Immature natural killer cell (primary cell): Measurements from ENCODE around the gene ARHGAP33. TPM values are rescaled to one million over a fixed set of nuclear protein-coding genes. Genes with fewer than 3 reads are reported as not detected.

Source experiments
- DNase-seq, 3 donors: peaks; one replicate each; pipeline ENCODE4 v3.0.0; 2022; ENCODE audit warnings: mixed read lengths in 1 of 3
- H3K27ac Mint-ChIP-seq, 6 donors: one replicate each; pipeline ENCODE4 v1.8.0; 2020; ENCODE audit warnings: mixed read lengths in 6 of 6, mild to moderate bottlenecking in 5 of 6, inconsistent platforms in 4 of 6, moderate library complexity in 3 of 6
- H3K27me3 Mint-ChIP-seq, 3 donors: one replicate each; pipeline ENCODE4 v1.8.0; 2020 to 2021; ENCODE audit warnings: low read depth in 3 of 3, mild to moderate bottlenecking in 3 of 3, mixed read lengths in 3 of 3, moderate library complexity in 3 of 3, inconsistent platforms in 1 of 3
- H3K36me3 Mint-ChIP-seq, 3 donors: one replicate each; pipeline ENCODE4 v1.8.0; 2020; ENCODE audit warnings: mixed read lengths in 3 of 3, inconsistent platforms in 2 of 3, mild to moderate bottlenecking in 2 of 3
- H3K4me1 Mint-ChIP-seq, 2 donors: one replicate each; pipeline ENCODE4 v1.8.0; 2020; ENCODE audit warnings: inconsistent platforms in 2 of 2, mild to moderate bottlenecking in 2 of 2, mixed read lengths in 2 of 2, moderate library complexity in 1 of 2
- H3K4me3 Mint-ChIP-seq, 5 donors: one replicate each; pipeline ENCODE4 v1.8.0; 2020; ENCODE audit warnings: mild to moderate bottlenecking in 5 of 5, mixed read lengths in 5 of 5, inconsistent platforms in 3 of 5, moderate library complexity in 3 of 5
- H3K9me3 Mint-ChIP-seq, 6 donors: one replicate each; pipeline ENCODE4 v1.8.0; 2020; ENCODE audit warnings: mild to moderate bottlenecking in 6 of 6, mixed read lengths in 6 of 6, inconsistent platforms in 4 of 6, moderate library complexity in 3 of 6
- polyA plus RNA-seq, 3 donors: library from polyadenylated mRNA; unstranded; fragments of 300-500 nt; fragmentation: Illumina TruSeq; gene quantifications; one replicate each; pipeline ENCODE4 v1.2.3, GENCODE V29; 2021

ARHGAP33 gene, protein sequence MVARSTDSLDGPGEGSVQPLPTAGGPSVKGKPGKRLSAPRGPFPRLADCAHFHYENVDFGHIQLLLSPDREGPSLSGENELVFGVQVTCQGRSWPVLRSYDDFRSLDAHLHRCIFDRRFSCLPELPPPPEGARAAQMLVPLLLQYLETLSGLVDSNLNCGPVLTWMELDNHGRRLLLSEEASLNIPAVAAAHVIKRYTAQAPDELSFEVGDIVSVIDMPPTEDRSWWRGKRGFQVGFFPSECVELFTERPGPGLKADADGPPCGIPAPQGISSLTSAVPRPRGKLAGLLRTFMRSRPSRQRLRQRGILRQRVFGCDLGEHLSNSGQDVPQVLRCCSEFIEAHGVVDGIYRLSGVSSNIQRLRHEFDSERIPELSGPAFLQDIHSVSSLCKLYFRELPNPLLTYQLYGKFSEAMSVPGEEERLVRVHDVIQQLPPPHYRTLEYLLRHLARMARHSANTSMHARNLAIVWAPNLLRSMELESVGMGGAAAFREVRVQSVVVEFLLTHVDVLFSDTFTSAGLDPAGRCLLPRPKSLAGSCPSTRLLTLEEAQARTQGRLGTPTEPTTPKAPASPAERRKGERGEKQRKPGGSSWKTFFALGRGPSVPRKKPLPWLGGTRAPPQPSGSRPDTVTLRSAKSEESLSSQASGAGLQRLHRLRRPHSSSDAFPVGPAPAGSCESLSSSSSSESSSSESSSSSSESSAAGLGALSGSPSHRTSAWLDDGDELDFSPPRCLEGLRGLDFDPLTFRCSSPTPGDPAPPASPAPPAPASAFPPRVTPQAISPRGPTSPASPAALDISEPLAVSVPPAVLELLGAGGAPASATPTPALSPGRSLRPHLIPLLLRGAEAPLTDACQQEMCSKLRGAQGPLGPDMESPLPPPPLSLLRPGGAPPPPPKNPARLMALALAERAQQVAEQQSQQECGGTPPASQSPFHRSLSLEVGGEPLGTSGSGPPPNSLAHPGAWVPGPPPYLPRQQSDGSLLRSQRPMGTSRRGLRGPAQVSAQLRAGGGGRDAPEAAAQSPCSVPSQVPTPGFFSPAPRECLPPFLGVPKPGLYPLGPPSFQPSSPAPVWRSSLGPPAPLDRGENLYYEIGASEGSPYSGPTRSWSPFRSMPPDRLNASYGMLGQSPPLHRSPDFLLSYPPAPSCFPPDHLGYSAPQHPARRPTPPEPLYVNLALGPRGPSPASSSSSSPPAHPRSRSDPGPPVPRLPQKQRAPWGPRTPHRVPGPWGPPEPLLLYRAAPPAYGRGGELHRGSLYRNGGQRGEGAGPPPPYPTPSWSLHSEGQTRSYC
- polyA plus RNA-seq: under 1 TPM in 1 of 3 donors, not detected in 2; 0.37 TPM

DNA sequence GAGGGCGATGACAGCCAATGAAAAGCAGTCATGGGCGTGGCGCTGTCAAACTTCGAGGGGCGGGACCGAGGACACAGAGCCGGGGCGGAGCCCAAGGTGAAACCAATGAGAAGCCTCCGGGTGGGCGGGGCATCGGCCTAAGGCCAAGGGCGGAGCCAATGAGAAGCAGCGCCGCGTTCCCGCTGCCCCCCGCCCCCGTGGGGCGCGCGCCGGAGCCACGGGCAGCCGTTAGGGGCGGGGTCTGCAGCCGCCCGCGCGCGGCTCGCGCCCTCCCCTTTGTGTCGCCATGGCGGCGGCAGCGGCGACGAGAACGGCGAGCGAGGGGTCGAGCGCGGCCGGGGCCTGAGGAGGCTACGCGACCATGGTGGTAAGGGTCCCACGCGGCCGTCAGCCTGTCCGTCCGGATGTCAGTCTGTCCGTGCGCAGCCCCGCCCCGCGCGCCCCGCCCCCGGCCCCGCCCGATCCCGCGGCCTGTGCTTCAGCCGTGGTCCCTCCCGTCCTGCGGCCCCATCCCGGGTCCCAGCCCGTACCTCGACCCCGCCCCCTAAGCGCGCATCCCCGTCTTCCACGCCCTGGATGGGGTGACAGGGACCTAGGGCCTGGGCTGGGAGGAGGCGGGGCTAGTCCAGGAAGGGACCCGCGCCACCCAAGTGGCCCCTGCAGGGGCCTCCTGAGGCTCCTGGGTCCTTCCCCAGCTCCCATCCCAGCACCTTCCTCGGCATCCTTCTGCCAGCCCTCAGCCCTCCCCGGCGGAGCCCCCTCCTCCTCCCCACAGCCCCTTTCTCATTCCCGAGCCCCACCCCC lies at the start of gene ARHGAP33:
ARHGAP33 (plus strand) TSS at position 267 of the 804 bp plus-strand sequence; CDS start at position 362, 95 bp downstream.
- Mint-ChIP-seq H3K27me3 (peaks cover 0 to 4% (median 2%) of the 10 kb centered on the region in 3 donors), H3K36me3 (peaks cover 0 to 4% (median 3%) of the 10 kb centered on the region in 3 donors), H3K4me3 (peak within 1 kb of the TSS; percentile 79 to 89 (median 88)), H3K9me3 (no peaks in the 10 kb centered on the region), H3K4me1 (peaks cover 14 to 25% of the 10 kb centered on the region in 2 donors), H3K27ac (peak within 1 kb of the TSS; percentile 32 to 78 (median 60))
- DNase-seq: peak; percentile 98 to 99 (median 98)

DNA sequence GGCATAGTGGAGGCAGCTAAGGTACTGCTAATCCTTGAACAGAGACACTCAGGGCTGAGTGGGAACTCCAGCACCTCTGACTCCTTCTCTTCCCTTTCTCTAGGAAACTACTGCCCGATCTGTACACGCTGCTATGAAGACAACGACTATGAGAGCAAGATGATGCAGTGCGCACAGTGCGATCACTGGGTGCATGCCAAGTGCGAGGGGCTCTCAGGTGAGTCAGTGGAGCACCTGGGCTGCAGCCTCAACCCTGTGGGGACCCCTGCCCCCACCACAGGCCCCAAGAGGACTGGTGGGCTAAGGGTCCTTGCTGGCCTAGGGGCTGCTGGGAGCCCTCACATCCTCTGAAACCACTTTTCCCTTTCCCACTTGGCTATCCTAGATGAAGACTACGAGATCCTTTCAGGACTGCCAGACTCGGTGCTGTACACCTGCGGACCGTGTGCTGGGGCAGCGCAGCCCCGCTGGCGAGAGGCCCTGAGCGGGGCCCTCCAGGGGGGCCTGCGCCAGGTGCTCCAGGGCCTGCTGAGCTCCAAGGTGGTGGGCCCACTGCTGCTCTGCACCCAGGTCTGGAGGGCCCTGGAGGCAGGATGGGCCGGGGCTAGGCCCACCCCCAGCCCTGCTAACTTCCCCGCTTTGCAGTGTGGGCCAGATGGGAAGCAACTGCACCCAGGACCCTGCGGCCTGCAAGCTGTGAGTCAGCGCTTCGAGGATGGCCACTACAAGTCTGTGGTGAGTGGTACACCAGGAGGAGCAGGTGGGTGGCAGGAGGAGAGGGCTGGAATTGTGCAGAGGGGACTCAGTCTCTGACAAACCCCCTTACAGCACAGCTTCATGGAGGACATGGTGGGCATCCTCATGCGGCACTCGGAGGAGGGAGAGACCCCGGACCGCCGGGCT lies 48.1 kb upstream of the ARHGAP33 start:
- Mint-ChIP-seq H3K4me3 (peak overlapping the region in 1 of 5 donors; percentile 30), H3K4me1 (peaks cover 0 to under 1% of the 10 kb centered on the region in 2 donors), H3K36me3 (peaks cover 9 to 40% (median 14%) of the 10 kb centered on the region in 3 donors), H3K27me3 (peaks cover 0 to 2% (median 0%) of the 10 kb centered on the region in 3 donors), H3K27ac (no peak overlapping the region), H3K9me3 (no peaks in the 10 kb centered on the region)
- DNase-seq: no peak

DNA sequence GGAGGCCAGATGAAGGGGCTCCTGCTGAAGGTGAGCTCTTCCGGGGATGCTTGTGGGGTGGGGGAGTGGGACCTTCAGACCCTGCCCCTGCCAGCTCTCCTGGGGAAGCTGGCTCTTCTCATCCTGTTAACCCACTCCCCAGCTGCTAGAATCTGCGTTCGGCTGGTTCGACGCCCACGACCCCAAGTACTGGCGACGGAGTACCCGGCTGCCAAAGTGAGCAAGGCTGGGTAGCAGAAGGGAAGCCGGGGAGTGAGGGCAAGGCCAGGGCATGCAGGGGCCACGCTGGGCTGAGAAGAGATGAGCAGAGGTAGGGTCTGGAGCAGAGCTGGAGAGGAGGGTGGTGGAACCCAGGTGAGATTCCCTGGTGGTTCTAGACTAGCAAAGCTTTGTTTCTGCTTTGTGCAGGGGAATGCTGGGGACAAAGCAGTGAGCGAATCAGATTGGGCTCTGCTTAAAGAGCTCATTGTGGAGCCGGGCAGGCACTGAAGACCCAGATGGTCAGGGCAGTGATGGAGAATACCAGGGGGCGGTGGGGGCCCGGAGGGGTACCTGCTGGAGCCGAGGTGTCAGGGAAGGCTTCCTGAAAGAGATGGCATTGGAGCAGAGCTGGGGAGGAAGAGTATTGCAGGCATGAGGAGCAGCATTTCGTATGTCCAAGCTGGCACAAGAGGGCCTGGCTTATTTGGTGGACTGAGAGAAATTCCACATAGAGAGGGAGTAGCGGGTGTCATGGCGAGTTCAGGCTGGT lies 47.2 kb upstream of the ARHGAP33 start:
- no peak for DNase-seq
- Mint-ChIP-seq H3K27ac (no peak overlapping the region), H3K36me3 (peaks cover 9 to 39% (median 14%) of the 10 kb centered on the region in 3 donors), H3K9me3 (no peaks in the 10 kb centered on the region), H3K4me3 (no peak overlapping the region), H3K27me3 (peaks cover 0 to 2% (median 0%) of the 10 kb centered on the region in 3 donors), H3K4me1 (no peaks in the 10 kb centered on the region)

GRCh38 chr19:35729021-35729420 lies 46.3 kb upstream of the ARHGAP33 start:
- H3K27ac Mint-ChIP-seq: no peak overlapping the region
- H3K9me3 Mint-ChIP-seq: no peaks in the 10 kb centered on the region
- no peaks in the 10 kb centered on the region for H3K4me1 Mint-ChIP-seq
- DNase-seq: no peak
- H3K4me3 Mint-ChIP-seq: no peak overlapping the region
- H3K27me3 Mint-ChIP-seq: peaks cover 0 to 2% (median under 1%) of the 10 kb centered on the region in 3 donors
- H3K36me3 Mint-ChIP-seq: peaks cover 9 to 33% (median 11%) of the 10 kb centered on the region in 3 donors

- H3K27ac Mint-ChIP-seq: no peak overlapping the region
- no peaks in the 10 kb centered on the region for H3K4me1 Mint-ChIP-seq
- peaks cover 9 to 33% (median 9%) of the 10 kb centered on the region in 3 donors for H3K36me3 Mint-ChIP-seq
- no peak for DNase-seq
- H3K4me3 Mint-ChIP-seq: no peak overlapping the region
- no peaks in the 10 kb centered on the region for H3K9me3 Mint-ChIP-seq
- peaks cover 0 to 3% (median 2%) of the 10 kb centered on the region in 3 donors for H3K27me3 Mint-ChIP-seq
These were observed 45.6 kb upstream of the ARHGAP33 start for GRCh38 chr19:35729763-35730162.

- peaks cover 9 to 33% (median 9%) of the 10 kb centered on the region in 3 donors for H3K36me3 Mint-ChIP-seq
- no peaks in the 10 kb centered on the region for H3K4me1 Mint-ChIP-seq
- no peak for DNase-seq
- H3K27ac Mint-ChIP-seq: peak overlapping the region in 1 of 6 donors; percentile 17
- H3K27me3 Mint-ChIP-seq: peaks cover 0 to 3% (median 3%) of the 10 kb centered on the region in 3 donors
- no peaks in the 10 kb centered on the region for H3K9me3 Mint-ChIP-seq
- no peak overlapping the region for H3K4me3 Mint-ChIP-seq
These were observed 45.0 kb upstream of the ARHGAP33 start for GRCh38 chr19:35730326-35730725.

GRCh38 chr19:35731353-35731752 lies 44.0 kb upstream of the ARHGAP33 start:
- no peaks in the 10 kb centered on the region for H3K9me3 Mint-ChIP-seq
- peaks cover 9 to 28% (median 9%) of the 10 kb centered on the region in 3 donors for H3K36me3 Mint-ChIP-seq
- H3K27me3 Mint-ChIP-seq: peaks cover 0 to 3% (median 3%) of the 10 kb centered on the region in 3 donors
- H3K27ac Mint-ChIP-seq: no peak overlapping the region
- no peaks in the 10 kb centered on the region for H3K4me1 Mint-ChIP-seq
- no peak for DNase-seq
- no peak overlapping the region for H3K4me3 Mint-ChIP-seq

- H3K36me3 Mint-ChIP-seq: peaks cover 9 to 28% (median 9%) of the 10 kb centered on the region in 3 donors
These were observed 43.5 kb upstream of the ARHGAP33 start for GRCh38 chr19:35731779-35732405.

DNA sequence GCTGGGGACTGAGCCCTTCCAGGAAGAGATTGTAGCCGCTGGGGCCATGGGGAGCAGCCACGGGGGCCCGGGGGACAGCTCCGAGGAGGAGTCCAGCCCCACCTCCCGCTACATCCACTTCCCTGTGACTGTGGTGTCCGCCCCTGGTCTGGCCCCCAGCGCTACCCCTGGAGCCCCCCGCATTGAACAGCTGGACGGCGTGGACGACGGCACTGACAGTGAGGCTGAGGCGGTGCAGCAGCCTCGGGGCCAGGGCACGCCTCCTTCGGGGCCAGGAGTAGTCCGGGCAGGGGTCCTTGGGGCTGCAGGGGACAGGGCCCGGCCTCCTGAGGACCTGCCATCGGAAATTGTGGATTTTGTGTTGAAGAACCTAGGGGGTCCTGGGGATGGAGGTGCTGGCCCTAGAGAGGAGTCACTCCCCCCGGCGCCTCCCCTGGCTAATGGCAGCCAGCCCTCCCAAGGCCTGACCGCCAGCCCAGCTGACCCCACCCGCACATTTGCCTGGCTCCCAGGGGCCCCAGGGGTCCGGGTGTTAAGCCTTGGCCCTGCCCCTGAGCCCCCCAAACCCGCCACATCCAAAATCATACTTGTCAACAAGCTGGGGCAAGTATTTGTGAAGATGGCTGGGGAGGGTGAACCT lies 42.7 kb upstream of the ARHGAP33 start:
- H3K27me3 Mint-ChIP-seq: peaks cover 0 to 3% (median 3%) of the 10 kb centered on the region in 3 donors
- H3K4me3 Mint-ChIP-seq: no peak overlapping the region
- peaks cover 9 to 26% (median 9%) of the 10 kb centered on the region in 3 donors for H3K36me3 Mint-ChIP-seq
- H3K4me1 Mint-ChIP-seq: no peaks in the 10 kb centered on the region
- no peak for DNase-seq
- H3K9me3 Mint-ChIP-seq: no peaks in the 10 kb centered on the region
- H3K27ac Mint-ChIP-seq: no peak overlapping the region

More at GRCh38 chr19:35731779-35732405, 43.5 kb upstream of the ARHGAP33 start:
- H3K4me3 Mint-ChIP-seq: no peak overlapping the region
- no peak for DNase-seq
- no peaks in the 10 kb centered on the region for H3K9me3 Mint-ChIP-seq
- no peaks in the 10 kb centered on the region for H3K4me1 Mint-ChIP-seq
- H3K27me3 Mint-ChIP-seq: peaks cover 0 to 3% (median 3%) of the 10 kb centered on the region in 3 donors
- H3K27ac Mint-ChIP-seq: no peak overlapping the region

- no peaks in the 10 kb centered on the region for H3K9me3 Mint-ChIP-seq
- no peaks in the 10 kb centered on the region for H3K4me1 Mint-ChIP-seq
- no peak for DNase-seq
- peak overlapping the region in 3 of 6 donors; percentile 16 to 64 (median 29) for H3K27ac Mint-ChIP-seq
- peaks cover 0 to 3% (median 3%) of the 10 kb centered on the region in 3 donors for H3K27me3 Mint-ChIP-seq
- peaks cover 9 to 21% (median 9%) of the 10 kb centered on the region in 3 donors for H3K36me3 Mint-ChIP-seq
- H3K4me3 Mint-ChIP-seq: no peak overlapping the region
These were observed 41.9 kb upstream of the ARHGAP33 start for GRCh38 chr19:35733180-35734125.
